Astrocyte (in vitro differentiated cells and primary cell): Measurements from ENCODE around the gene TNRC18.

Source experiments
- EZH2 ChIP-seq: IDR thresholded peaks from 2 replicates; pipeline ENCODE4 v1.6.1; 2012; ENCODE audit warnings: mild to moderate bottlenecking, low read length, inconsistent platforms; ENCODE audit not compliant: insufficient read depth
- TF ChIP-seq, protein P1 (sequence below): IDR thresholded peaks from 2 replicates; pipeline ENCODE4 v1.5.1; 2011; ENCODE audit warnings: low read depth, mild to moderate bottlenecking, inconsistent platforms, low read length, moderate library complexity; ENCODE audit not compliant: insufficient read depth

DNA sequence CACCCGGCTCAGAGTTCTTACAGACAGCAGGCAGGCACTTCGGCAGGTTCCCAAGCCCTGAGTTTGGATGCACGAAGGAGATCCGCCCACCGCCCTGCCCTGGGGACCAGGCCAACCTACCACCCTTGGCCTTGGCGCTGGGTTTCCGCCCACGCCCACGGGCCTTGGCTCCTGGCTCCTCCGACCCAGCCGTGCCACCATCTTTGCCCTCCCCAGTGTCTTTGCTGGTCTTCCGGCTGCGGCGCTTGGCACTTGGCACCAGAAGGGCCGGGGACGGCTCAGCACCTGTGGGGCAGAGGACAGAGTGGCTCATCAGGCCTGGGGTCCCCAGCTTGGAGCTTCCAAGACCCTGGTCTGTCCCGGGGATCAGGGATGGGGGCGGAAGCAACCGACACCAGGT, 108.8 kb downstream of the TNRC18 start:
- TF ChIP-seq, protein P1, sequence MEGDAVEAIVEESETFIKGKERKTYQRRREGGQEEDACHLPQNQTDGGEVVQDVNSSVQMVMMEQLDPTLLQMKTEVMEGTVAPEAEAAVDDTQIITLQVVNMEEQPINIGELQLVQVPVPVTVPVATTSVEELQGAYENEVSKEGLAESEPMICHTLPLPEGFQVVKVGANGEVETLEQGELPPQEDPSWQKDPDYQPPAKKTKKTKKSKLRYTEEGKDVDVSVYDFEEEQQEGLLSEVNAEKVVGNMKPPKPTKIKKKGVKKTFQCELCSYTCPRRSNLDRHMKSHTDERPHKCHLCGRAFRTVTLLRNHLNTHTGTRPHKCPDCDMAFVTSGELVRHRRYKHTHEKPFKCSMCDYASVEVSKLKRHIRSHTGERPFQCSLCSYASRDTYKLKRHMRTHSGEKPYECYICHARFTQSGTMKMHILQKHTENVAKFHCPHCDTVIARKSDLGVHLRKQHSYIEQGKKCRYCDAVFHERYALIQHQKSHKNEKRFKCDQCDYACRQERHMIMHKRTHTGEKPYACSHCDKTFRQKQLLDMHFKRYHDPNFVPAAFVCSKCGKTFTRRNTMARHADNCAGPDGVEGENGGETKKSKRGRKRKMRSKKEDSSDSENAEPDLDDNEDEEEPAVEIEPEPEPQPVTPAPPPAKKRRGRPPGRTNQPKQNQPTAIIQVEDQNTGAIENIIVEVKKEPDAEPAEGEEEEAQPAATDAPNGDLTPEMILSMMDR, result no peak
- TF ChIP-seq EZH2, result no peak
